Heart left ventricle (tissue), 16 donors: ENCODE results near the gene RGS7. TPM values are rescaled to one million over a fixed set of nuclear protein-coding genes. Genes with fewer than 3 reads are reported as not detected.

Source experiments
- ATAC-seq, 4 donors: fragments of 200-7000 bp; cut with Tn5 transposase; one replicate each; pipeline ENCODE4 v1.9.1; 2020 to 2022; ENCODE audit warnings: moderate library complexity in 4 of 4, mild to moderate bottlenecking in 3 of 4, moderate number of reproducible peaks in 1 of 4
- DNase-seq, 5 donors: peaks; one replicate each; pipeline ENCODE4 v3.0.0-alpha.2; 2020
- H3K27ac ChIP-seq, 12 donors: fragments of 200-600 bp; sonication (generic) in 4 of 12; one replicate each; pipeline versions ENCODE4 v1.5.0 to v1.8.0; 2016 to 2022; ENCODE audit warnings: mild to moderate bottlenecking in 2 of 12
- H3K27me3 ChIP-seq, 9 donors: fragments of 200-600 bp; sonication (generic) in 2 of 9; one replicate each; pipeline versions ENCODE4 v1.5.1 to v1.8.0; 2016 to 2022; ENCODE audit warnings: mild to moderate bottlenecking in 3 of 9
- H3K36me3 ChIP-seq, 9 donors: fragments of 200-600 bp; sonication (generic) in 2 of 9; one replicate each; pipeline versions ENCODE4 v1.5.0 to v1.8.0; 2018 to 2022; ENCODE audit warnings: mild to moderate bottlenecking in 2 of 9
- H3K4me1 ChIP-seq, 12 donors: fragments of 200-600 bp; sonication (generic) in 4 of 12; one replicate each; pipeline versions ENCODE4 v1.5.0 to v1.8.0; 2016 to 2022; ENCODE audit warnings: mild to moderate bottlenecking in 3 of 12
- H3K4me3 ChIP-seq, 12 donors: fragments of 200-600 bp; sonication (generic) in 4 of 12; one replicate each; pipeline versions ENCODE4 v1.5.0 to v1.8.0; 2017 to 2022; ENCODE audit warnings: mild to moderate bottlenecking in 9 of 12, moderate library complexity in 4 of 12
- H3K9me3 ChIP-seq, 12 donors: fragments of 200-600 bp; sonication (generic) in 4 of 12; one replicate each; pipeline versions ENCODE4 v1.5.0 to v1.8.0; 2016 to 2022; ENCODE audit warnings: mild to moderate bottlenecking in 1 of 12
- CTCF ChIP-seq, 12 donors: fragments of 200-600 bp; sonication (generic) in 4 of 12; IDR thresholded peaks; one replicate each; pipeline versions ENCODE4 v1.5.0 to v1.8.0; 2018 to 2022; ENCODE audit warnings: antibody characterized with exemption in 12 of 12, mild to moderate bottlenecking in 5 of 12
- POLR2A ChIP-seq, 2 donors: fragments of 450-650 bp; IDR thresholded peaks; one replicate each; pipeline ENCODE4 v1.6.1; 2017; ENCODE audit warnings: antibody characterized with exemption in 2 of 2, mild to moderate bottlenecking in 2 of 2, moderate library complexity in 2 of 2
- WGBS, 4 donors: extraction: QIAGEN DNeasy Blood & Tissue Kit in 2 of 4; methylation state at CpG; one replicate each; pipeline versions ENCODE4 v1.1.5 to v1.1.7; 2013 to 2018; 5-methylcytosine and 5-hydroxymethylcytosine counted together
- intact Hi-C, 10 donors: fragments of 100-400 bp; cut with DNase I; formaldehyde crosslinking; loops; one replicate each; pipeline versions ENCODE4 v1.11.1 to v1.14.2; 2022
- polyA plus RNA-seq, 2 donors: library from polyadenylated mRNA; stranded (reverse); fragments of 200-250 nt; gene quantifications; one replicate each; pipeline ENCODE4 v1.2.3, GENCODE V29; 2013
- total RNA-seq, 9 donors: library from RNA; depleted of rRNA in 2 of 9; stranded (reverse); fragments of >200 nt in 2 of 9; fragmentation: NEBNext Ultra II Directional in 3 of 9; extraction: Animal tissue kit (Norgen Biotek cat#: 25700) in 3 of 9; gene quantifications; one replicate each; pipeline versions ENCODE4 v1.1.0 to v1.2.4, GENCODE V29; 2016 to 2023
- donor health status: ischemic (EF 13 %, LVEDD 7.1; RV severe dilation, severe dysfunction).
- donor health status: healthy with polysubstance abuse.
- donor health status: DM: no; HTN: yes; CAD: no.
- donor health status: DM: no; HTN: no; CAD: no.
- donor health status: ischemic (EF 25% LVEDD 6.9; RV normal size, moderate dysfunction).
- donor health status: ischemic (EF 25% LVEDD 5.7; RV mildly dilated, moderate dysfunction).
- donor health status: healthy.
- donor health status: DM: yes; HTN: yes; CAD: no.
- donor health status: ischemic (EF 35%, LVEDD 5.7; RV mildly dilated, moderate dysfunction).
- donor health status: nonischemic (EF 11% LVEDD 7.7; RV severe dilation, severe dysfunction).
- donor health status: DM: yes; HTN: yes; CAD: no.
- donor health status: PGD.
- donor health status: ischemic (EF 29% LVEDD 5.4; RV normal size, mild dysfunction).
- donor health status: nonischemic (EF 23%, LVEDD 6.1; RV moderate dilation, normal function).

Gene RGS7
- total and polyA plus RNA-seq, 11 donors: not detected

- H3K9me3 ChIP-seq: no peaks in the 10 kb centered on the region
- ATAC-seq (no peak), DNase-seq (no peak)
- H3K4me3 ChIP-seq: no peak overlapping the region
- H3K27ac ChIP-seq: no peak overlapping the region
- no peaks in the 10 kb centered on the region for H3K4me1 ChIP-seq
- H3K36me3 ChIP-seq: no peaks in the 10 kb centered on the region
- no peaks in the 10 kb centered on the region for H3K27me3 ChIP-seq
- WGBS, 4 donors: 55 to 77% (median 65%) methylated on average over 3 of the region's 3 CpGs
- TF ChIP-seq CTCF (IDR thresholded peaks at IDR 0.05): no peak
- no peak for TF ChIP-seq POLR2A (IDR thresholded peaks at IDR 0.05)
- intact Hi-C loops: no loop called here
Observed at GRCh38 chr1:241263346-241263745, 93.7 kb downstream of the RGS7 start.

GRCh38 chr1:241253471-241253870 lies 103.5 kb downstream of the RGS7 start:
- H3K27me3 ChIP-seq: no peaks in the 10 kb centered on the region
- TF ChIP-seq CTCF (IDR thresholded peaks at IDR 0.05): no peak
- no peak for TF ChIP-seq POLR2A (IDR thresholded peaks at IDR 0.05)
- no peaks in the 10 kb centered on the region for H3K36me3 ChIP-seq
- no peak for ATAC-seq
- H3K27ac ChIP-seq: no peak overlapping the region
- no peaks in the 10 kb centered on the region for H3K4me1 ChIP-seq
- intact Hi-C loops: no loop called here
- WGBS, 4 donors: 72 to 82% (median 77%) methylated on average over 2 of the region's 2 CpGs
- no peak for DNase-seq
- H3K4me3 ChIP-seq: no peak overlapping the region
- peaks cover 0 to 8% (median 0%) of the 10 kb centered on the region in 12 donors for H3K9me3 ChIP-seq

- ATAC-seq: no peak
- TF ChIP-seq CTCF (IDR thresholded peaks at IDR 0.05): no peak
- no peak for TF ChIP-seq POLR2A (IDR thresholded peaks at IDR 0.05)
- no peaks in the 10 kb centered on the region for H3K4me1 ChIP-seq
- no peak overlapping the region for H3K27ac ChIP-seq
- no peak overlapping the region for H3K4me3 ChIP-seq
- WGBS, 4 donors: 76 to 96% (median 89%) methylated on average over 1 of the region's 1 CpG
- H3K27me3 ChIP-seq: no peaks in the 10 kb centered on the region
- H3K36me3 ChIP-seq: no peaks in the 10 kb centered on the region
- peaks cover 0 to 17% (median 4%) of the 10 kb centered on the region in 12 donors for H3K9me3 ChIP-seq
- no peak for DNase-seq
- intact Hi-C loops: no loop called here
Observed at GRCh38 chr1:241250465-241250864, 106.5 kb downstream of the RGS7 start.

GRCh38 chr1:241240069-241240468 lies 116.9 kb downstream of the RGS7 start:
- no peak overlapping the region for H3K27ac ChIP-seq
- intact Hi-C loops: no loop called here
- no peaks in the 10 kb centered on the region for H3K27me3 ChIP-seq
- no peak overlapping the region for H3K4me3 ChIP-seq
- 47 to 64% (median 60%) methylated on average over 5 of the region's 5 CpGs for WGBS, 4 donors
- ATAC-seq: no peak
- H3K9me3 ChIP-seq: peaks cover 0 to 9% (median 0%) of the 10 kb centered on the region in 12 donors
- DNase-seq: no peak
- H3K36me3 ChIP-seq: no peaks in the 10 kb centered on the region
- TF ChIP-seq POLR2A (IDR thresholded peaks at IDR 0.05) (no peak), CTCF (IDR thresholded peaks at IDR 0.05) (no peak)
- H3K4me1 ChIP-seq: no peaks in the 10 kb centered on the region
